GM23248 (cell line): ENCODE data around the gene USP24. TPM values are rescaled to one million over a fixed set of nuclear protein-coding genes. Genes with fewer than 3 reads are reported as not detected.

ENCODE experiments used
- DNase-seq: peaks from one replicate; pipeline ENCODE4 v3.0.0-alpha.2; 2015
- H2AFZ ChIP-seq: fragments of 200-600 bp; sonication (generic); 2 replicates; pipeline ENCODE4 v1.6.1; 2016; ENCODE audit warnings: antibody characterized with exemption
- H3F3A ChIP-seq: fragments of 200-600 bp; sonication (generic); 2 replicates; pipeline ENCODE4 v1.6.1; 2016; ENCODE audit warnings: mild to moderate bottlenecking, antibody characterized with exemption, mixed run types; ENCODE audit not compliant: insufficient read depth
- H3K27ac ChIP-seq: fragments of 200-600 bp; sonication (generic); 2 replicates; pipeline ENCODE4 v1.5.1; 2016; ENCODE audit warnings: mild to moderate bottlenecking
- H3K27me3 ChIP-seq: fragments of 200-600 bp; sonication (generic); replicated peaks from 2 replicates; pipeline ENCODE4 v1.6.1; 2016; ENCODE audit warnings: mild to moderate bottlenecking; ENCODE audit not compliant: insufficient read depth
- H3K36me3 ChIP-seq: fragments of 200-600 bp; sonication (generic); 2 replicates; pipeline ENCODE4 v1.6.1; 2016; ENCODE audit warnings: low read depth, mild to moderate bottlenecking
- H3K4me1 ChIP-seq: fragments of 200-600 bp; sonication (generic); 2 replicates; pipeline ENCODE4 v1.6.1; 2016; ENCODE audit warnings: mild to moderate bottlenecking; ENCODE audit not compliant: insufficient read depth
- H3K4me2 ChIP-seq: fragments of 200-600 bp; sonication (generic); one replicate; pipeline ENCODE4 v1.6.1; 2016; ENCODE audit warnings: mild to moderate bottlenecking; ENCODE audit not compliant: unreplicated experiment
- H3K4me3 ChIP-seq: fragments of 200-600 bp; sonication (generic); 2 replicates; pipeline ENCODE4 v1.5.1; 2016; ENCODE audit warnings: mild to moderate bottlenecking
- H3K79me2 ChIP-seq: fragments of 200-600 bp; sonication (generic); 2 replicates; pipeline ENCODE4 v1.6.1; 2016; ENCODE audit warnings: mild to moderate bottlenecking; ENCODE audit not compliant: insufficient read depth
- H3K9ac ChIP-seq: fragments of 200-600 bp; sonication (generic); 2 replicates; pipeline ENCODE4 v1.6.1; 2016; ENCODE audit warnings: mild to moderate bottlenecking
- H3K9me2 ChIP-seq: fragments of 200-600 bp; sonication (generic); 2 replicates; pipeline ENCODE4 v1.6.1; 2016; ENCODE audit warnings: mixed run types, mild to moderate bottlenecking, moderate library complexity; ENCODE audit not compliant: insufficient read depth
- H3K9me3 ChIP-seq: fragments of 200-600 bp; sonication (generic); one replicate; pipeline ENCODE4 v1.6.1; 2017; ENCODE audit warnings: low read depth
- H4K20me1 ChIP-seq: fragments of 200-600 bp; sonication (generic); 2 replicates; pipeline ENCODE4 v1.6.0; 2016; ENCODE audit not compliant: insufficient read depth
- EZH2 ChIP-seq: fragments of 200-600 bp; sonication (generic); IDR thresholded peaks from 2 replicates; pipeline ENCODE4 v1.6.1; 2018; ENCODE audit warnings: antibody characterized with exemption, mild to moderate bottlenecking; ENCODE audit not compliant: insufficient read depth, poor library complexity, severe bottlenecking
- EZH2phosphoT487 ChIP-seq: fragments of 200-600 bp; sonication (generic); IDR thresholded peaks from 2 replicates; pipeline ENCODE4 v1.6.1; 2018; ENCODE audit warnings: antibody characterized with exemption, moderate library complexity, mild to moderate bottlenecking, low read depth; ENCODE audit not compliant: insufficient read depth
- WGBS, 2 experiments: methylation state at CpG; one replicate each; pipeline ENCODE4 v1.1.6; 2015 to 2017; ENCODE audit warnings: low lambda C conversion rate in 2 of 2, low coverage in 1 of 2; ENCODE audit errors: missing lambda C conversion rate in 2 of 2; 5-methylcytosine and 5-hydroxymethylcytosine counted together
- in situ Hi-C: fragments of 300-500 bp; cut with MboI; formaldehyde crosslinking; loops from 2 replicates; pipeline ENCODE4 v1.15.0; 2020
- polyA plus RNA-seq: library from polyadenylated mRNA; unstranded; fragments of >200 nt; fragmentation: Nextera tagmentation; extraction: Ambion mirVana; gene quantifications from 2 replicates; pipeline ENCODE4 v1.2.1, GENCODE V29; 2016
- total RNA-seq: library from RNA; depleted of rRNA; stranded (reverse); fragments of >200 nt; shearing (Covaris generic); gene quantifications from 2 replicates; pipeline ENCODE4 v1.2.3, GENCODE V29; 2014

Gene USP24
- total and polyA plus RNA-seq, 2 experiments from 2014 or later = 3.3 to 16.3 TPM

- TF ChIP-seq EZH2phosphoT487 (no peak), EZH2 (no peak)
- H2AFZ ChIP-seq = no peak overlapping the region
- H3K4me3 ChIP-seq = no peak overlapping the region
- peaks cover 12% of the 10 kb centered on the region for H3K4me1 ChIP-seq
- H3K9ac ChIP-seq = no peak overlapping the region
- in situ Hi-C loops = no loop called here
- H3K27ac ChIP-seq = no peak overlapping the region
- no peak for DNase-seq
- H4K20me1 ChIP-seq = no peaks in the 10 kb centered on the region
- H3K4me2 ChIP-seq = no peak overlapping the region
- WGBS, 2 experiments = 94 to 95% methylated on average over 7 of the region's 7 CpGs
- no peaks in the 10 kb centered on the region for H3K9me3 ChIP-seq
- no peaks in the 10 kb centered on the region for H3K79me2 ChIP-seq
- peaks cover 18% of the 10 kb centered on the region; the same call in 1 of the 2 replicates for H3F3A ChIP-seq
- peaks cover 64% of the 10 kb centered on the region for H3K36me3 ChIP-seq
- no peaks in the 10 kb centered on the region for H3K27me3 ChIP-seq
- H3K9me2 ChIP-seq = no peaks in the 10 kb centered on the region
These were observed 130.9 kb downstream of the USP24 start for GRCh38 chr1:55084257-55084656.

GRCh38 chr1:55081905-55082296, 133.3 kb downstream of the USP24 start:
- Histone ChIP-seq H3K9ac (no peak overlapping the region), H3K27me3 (no peaks in the 10 kb centered on the region), H4K20me1 (no peaks in the 10 kb centered on the region), H3F3A (peaks cover 18% of the 10 kb centered on the region; the same call in 1 of the 2 replicates), H3K79me2 (no peaks in the 10 kb centered on the region), H3K4me1 (peaks cover 12% of the 10 kb centered on the region), H3K4me2 (no peak overlapping the region), H3K27ac (peak overlapping the region; percentile 37; the same call in 1 of the 2 replicates), H3K9me3 (no peaks in the 10 kb centered on the region), H3K36me3 (peaks cover 63% of the 10 kb centered on the region), H3K9me2 (no peaks in the 10 kb centered on the region), H2AFZ (no peak overlapping the region), H3K4me3 (no peak overlapping the region)
- no peak for DNase-seq
- in situ Hi-C loops = no loop called here
- 95 to 98% methylated on average over 2 of the region's 2 CpGs for WGBS, 2 experiments
- no peak for TF ChIP-seq EZH2phosphoT487
- TF ChIP-seq EZH2 = no peak

GRCh38 chr1:55081188-55081904, 133.8 kb downstream of the USP24 start:
- H3K9ac ChIP-seq = no peak overlapping the region
- H3K9me2 ChIP-seq = no peaks in the 10 kb centered on the region
- H3F3A ChIP-seq = peaks cover 18% of the 10 kb centered on the region; the same call in 1 of the 2 replicates
- H3K27me3 ChIP-seq = no peaks in the 10 kb centered on the region
- H3K9me3 ChIP-seq = no peaks in the 10 kb centered on the region
- H2AFZ ChIP-seq = no peak overlapping the region
- peaks cover 65% of the 10 kb centered on the region for H3K36me3 ChIP-seq
- peak overlapping the region; percentile 37; the same call in 1 of the 2 replicates for H3K27ac ChIP-seq
- H3K4me3 ChIP-seq = no peak overlapping the region
- in situ Hi-C loops = no loop called here
- peaks cover 12% of the 10 kb centered on the region for H3K4me1 ChIP-seq
- H3K4me2 ChIP-seq = no peak overlapping the region
- no peaks in the 10 kb centered on the region for H4K20me1 ChIP-seq
- TF ChIP-seq EZH2 = no peak
- no peak for TF ChIP-seq EZH2phosphoT487
- WGBS, 2 experiments = 46 to 49% methylated on average over 9 of the region's 9 CpGs
- peak; percentile 82 for DNase-seq
- no peaks in the 10 kb centered on the region for H3K79me2 ChIP-seq

- no peaks in the 10 kb centered on the region for H3K9me2 ChIP-seq
- H3K4me2 ChIP-seq = no peak overlapping the region
- no peaks in the 10 kb centered on the region for H3K9me3 ChIP-seq
- 90 to 93% methylated on average over 7 of the region's 7 CpGs for WGBS, 2 experiments
- DNase-seq = no peak
- no peaks in the 10 kb centered on the region for H3K27me3 ChIP-seq
- H3K36me3 ChIP-seq = peaks cover 75% of the 10 kb centered on the region
- no peak overlapping the region for H2AFZ ChIP-seq
- H4K20me1 ChIP-seq = no peaks in the 10 kb centered on the region
- H3K27ac ChIP-seq = no peak overlapping the region
- no peaks in the 10 kb centered on the region for H3K79me2 ChIP-seq
- in situ Hi-C loops = no loop called here
- peaks cover 12% of the 10 kb centered on the region for H3K4me1 ChIP-seq
- no peak for TF ChIP-seq EZH2phosphoT487
- TF ChIP-seq EZH2 = no peak
- H3K4me3 ChIP-seq = no peak overlapping the region
- no peak overlapping the region for H3K9ac ChIP-seq
- peaks cover 18% of the 10 kb centered on the region; the same call in 1 of the 2 replicates for H3F3A ChIP-seq
These were observed 135.5 kb downstream of the USP24 start for GRCh38 chr1:55079651-55080050.
